Measurements from ENCODE around the gene SLCO1C1.

DNA sequence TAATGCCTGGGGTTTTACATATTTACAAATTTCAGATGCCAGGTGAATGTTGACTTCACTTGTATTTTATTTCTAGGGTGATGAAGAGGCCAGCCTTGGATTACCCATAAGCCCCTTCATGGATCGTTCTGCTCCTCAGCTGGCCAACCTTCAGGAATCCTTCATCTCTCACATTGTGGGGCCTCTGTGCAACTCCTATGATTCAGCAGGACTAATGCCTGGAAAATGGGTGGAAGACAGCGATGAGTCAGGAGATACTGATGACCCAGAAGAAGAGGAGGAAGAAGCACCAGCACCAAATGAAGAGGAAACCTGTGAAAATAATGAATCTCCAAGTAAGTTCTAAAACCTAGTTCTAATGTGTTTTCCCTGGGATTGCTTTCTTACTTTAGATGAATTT is 41.3 kb upstream of the SLCO1C1 start:
- TF ChIP-seq YY1 (tag by site-specific recombination; IDR thresholded peaks at IDR 0.05) = no peak
- TF ChIP-seq ZNF548 (tag by site-specific recombination; IDR thresholded peaks at IDR 0.05) = no peak
- no peak for TF ChIP-seq MZF1 (tag by site-specific recombination; IDR thresholded peaks at IDR 0.05; ENCODE audit: borderline replicate concordance)
- no peak for TF ChIP-seq CTCF (tag by site-specific recombination; IDR thresholded peaks at IDR 0.05)
- TF ChIP-seq ZNF549 (tag by site-specific recombination; IDR thresholded peaks at IDR 0.05) = no peak
